LNCAP (cell line): Measurements from ENCODE around the gene AP5S1.

Source experiments
- CTCF ChIP-seq: fragments of 450-650 bp; IDR thresholded peaks from 2 replicates; pipeline ENCODE4 v1.5.1; 2017; ENCODE audit warnings: mild to moderate bottlenecking

The AP5S1 gene

GRCh38 chr20:3811467-3812258, 8.7 kb upstream of the AP5S1 start:
- TF ChIP-seq CTCF, result no peak

- no peak for TF ChIP-seq CTCF
Observed at GRCh38 chr20:3812259-3812681, 8.1 kb upstream of the AP5S1 start.

GRCh38 chr20:3812975-3813847, 7.1 kb upstream of the AP5S1 start:
- TF ChIP-seq CTCF, result no peak

- no peak for TF ChIP-seq CTCF
Observed at GRCh38 chr20:3813848-3814581, 6.3 kb upstream of the AP5S1 start.

- no peak for TF ChIP-seq CTCF
Observed at GRCh38 chr20:3814928-3815495, 5.3 kb upstream of the AP5S1 start.

GRCh38 chr20:3815703-3816315, 4.5 kb upstream of the AP5S1 start:
- TF ChIP-seq CTCF, result no peak
